Psoas muscle (tissue), 8 donors: ENCODE data around the gene S100A6. TPM values are rescaled to one million over a fixed set of nuclear protein-coding genes. Genes with fewer than 3 reads are reported as not detected.
"Not testable (repeated sequence)": the region's sequence is repeated elsewhere in the genome, so short reads cannot be mapped to it uniquely, and the experiment has no call there.

Experiments
- ATAC-seq, 4 donors: fragments of 200-7000 bp; cut with Tn5 transposase; one replicate each; pipeline ENCODE4 v1.9.1; 2020; ENCODE audit warnings: moderate library complexity in 3 of 4, mild to moderate bottlenecking in 2 of 4
- DNase-seq, 2 donors: peaks; one replicate each; pipeline ENCODE4 v3.0.0-alpha.2; 2020
- H3K27ac ChIP-seq: fragments of 200-600 bp; one replicate; pipeline ENCODE4 v1.8.0; 2022
- H3K27me3 ChIP-seq, 3 donors: fragments of 200-600 bp in 1 of 3; one replicate each; pipeline versions ENCODE4 v1.6.1 to v1.8.0; 2013 to 2022; ENCODE audit warnings: low read length in 2 of 3, mild to moderate bottlenecking in 2 of 3, moderate library complexity in 1 of 3; ENCODE audit not compliant: insufficient read depth in 3 of 3
- H3K36me3 ChIP-seq, 2 donors: fragments of 200-600 bp in 1 of 2; one replicate each; pipeline versions ENCODE4 v1.6.1 to v1.8.0; 2013 to 2022; ENCODE audit warnings: low read depth in 1 of 2, mild to moderate bottlenecking in 1 of 2, moderate library complexity in 1 of 2; ENCODE audit not compliant: insufficient read depth in 1 of 2
- H3K4me1 ChIP-seq: fragments of 200-600 bp; one replicate; pipeline ENCODE4 v1.8.0; 2022
- H3K4me3 ChIP-seq: fragments of 200-600 bp; one replicate; pipeline ENCODE4 v1.8.0; 2022; ENCODE audit warnings: mild to moderate bottlenecking
- H3K9me3 ChIP-seq: fragments of 200-600 bp; one replicate; pipeline ENCODE4 v1.8.0; 2022
- WGBS, 3 donors: extraction: QIAGEN DNeasy Blood & Tissue Kit; methylation state at CpG; one replicate each; pipeline versions ENCODE4 v1.1.6 to v1.1.7; 2013; 5-methylcytosine and 5-hydroxymethylcytosine counted together
- intact Hi-C, 2 donors: fragments of 100-400 bp; cut with DNase I; formaldehyde crosslinking; loops; one replicate each; pipeline versions ENCODE4 v1.11.0 to v1.14.2; 2022
- polyA plus RNA-seq, 3 donors: library from polyadenylated mRNA; stranded (reverse); fragments of 200-250 nt; gene quantifications; one replicate each; pipeline ENCODE4 v1.2.3, GENCODE V29; 2013
- total RNA-seq, 4 donors: library from RNA; stranded (reverse); fragmentation: NEBNext Ultra II Directional in 2 of 4; extraction: Animal tissue kit (Norgen Biotek cat#: 25700) in 2 of 4; gene quantifications; one replicate each; pipeline versions ENCODE4 v1.2.1 to v1.2.4, GENCODE V29; 2021 to 2023
- TF ChIP-seq, protein P1 (sequence below): fragments of 200-600 bp; IDR thresholded peaks from one replicate; pipeline ENCODE4 v1.8.0; 2022; ENCODE audit warnings: antibody characterized with exemption
- donor health status: healthy with polysubstance abuse.
- donor health status: DM: no; HTN: no; CAD: no; lungs with moderate emphysema.
- donor health status: Bipolar disorder and iron deficiency.
- donor health status: healthy.
- donor health status: DM: yes; HTN: yes; CAD: no.
- donor health status: DM: no; HTN: no; CAD: no.
- donor health status: DM: no; HTN: no; CAD: no.
- donor health status: DM: yes; HTN: yes; CAD: no.

Gene S100A6
- total and polyA plus RNA-seq, 7 donors = 78.5 to 506 (median 295) TPM

DNA sequence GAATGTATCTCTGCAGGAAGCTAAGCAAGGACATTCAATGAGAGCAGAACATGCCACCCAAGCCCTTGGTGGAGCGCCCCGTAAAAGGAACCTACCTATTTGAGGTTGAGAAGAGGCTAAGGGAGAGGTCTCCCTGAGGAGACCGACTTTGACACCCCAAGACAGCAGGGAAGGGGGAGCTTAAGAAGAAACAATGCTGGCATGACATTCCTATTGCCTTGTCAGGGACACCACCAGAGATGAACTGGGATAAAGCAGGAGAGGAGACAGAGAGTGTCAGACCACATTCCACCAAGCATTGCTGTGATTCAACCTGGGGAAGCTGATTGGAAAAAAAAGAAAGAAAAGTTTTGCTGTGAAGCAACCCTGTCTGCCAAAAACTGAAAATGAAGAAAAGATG lies 43.1 kb upstream of the S100A6 start:
- no peak overlapping the region for H3K4me3 ChIP-seq
- no peak overlapping the region for H3K27ac ChIP-seq
- H3K9me3 ChIP-seq = no peaks in the 10 kb centered on the region
- TF ChIP-seq, protein P1, sequence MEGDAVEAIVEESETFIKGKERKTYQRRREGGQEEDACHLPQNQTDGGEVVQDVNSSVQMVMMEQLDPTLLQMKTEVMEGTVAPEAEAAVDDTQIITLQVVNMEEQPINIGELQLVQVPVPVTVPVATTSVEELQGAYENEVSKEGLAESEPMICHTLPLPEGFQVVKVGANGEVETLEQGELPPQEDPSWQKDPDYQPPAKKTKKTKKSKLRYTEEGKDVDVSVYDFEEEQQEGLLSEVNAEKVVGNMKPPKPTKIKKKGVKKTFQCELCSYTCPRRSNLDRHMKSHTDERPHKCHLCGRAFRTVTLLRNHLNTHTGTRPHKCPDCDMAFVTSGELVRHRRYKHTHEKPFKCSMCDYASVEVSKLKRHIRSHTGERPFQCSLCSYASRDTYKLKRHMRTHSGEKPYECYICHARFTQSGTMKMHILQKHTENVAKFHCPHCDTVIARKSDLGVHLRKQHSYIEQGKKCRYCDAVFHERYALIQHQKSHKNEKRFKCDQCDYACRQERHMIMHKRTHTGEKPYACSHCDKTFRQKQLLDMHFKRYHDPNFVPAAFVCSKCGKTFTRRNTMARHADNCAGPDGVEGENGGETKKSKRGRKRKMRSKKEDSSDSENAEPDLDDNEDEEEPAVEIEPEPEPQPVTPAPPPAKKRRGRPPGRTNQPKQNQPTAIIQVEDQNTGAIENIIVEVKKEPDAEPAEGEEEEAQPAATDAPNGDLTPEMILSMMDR = no peak
- H3K27me3 ChIP-seq = peaks cover 0 to 7% (median 0%) of the 10 kb centered on the region in 3 donors
- no peaks in the 10 kb centered on the region for H3K4me1 ChIP-seq
- intact Hi-C loops = loop anchor here in 1 of 2 donors (10.0 kb wide), 1 partner anchor 166 kb away; no protein-coding TSS in a partner anchor
- WGBS, 3 donors = 81 to 85% (median 84%) methylated on average over 3 of the region's 3 CpGs
- DNase-seq (no peak), ATAC-seq (no peak)
- no peaks in the 10 kb centered on the region for H3K36me3 ChIP-seq

DNA sequence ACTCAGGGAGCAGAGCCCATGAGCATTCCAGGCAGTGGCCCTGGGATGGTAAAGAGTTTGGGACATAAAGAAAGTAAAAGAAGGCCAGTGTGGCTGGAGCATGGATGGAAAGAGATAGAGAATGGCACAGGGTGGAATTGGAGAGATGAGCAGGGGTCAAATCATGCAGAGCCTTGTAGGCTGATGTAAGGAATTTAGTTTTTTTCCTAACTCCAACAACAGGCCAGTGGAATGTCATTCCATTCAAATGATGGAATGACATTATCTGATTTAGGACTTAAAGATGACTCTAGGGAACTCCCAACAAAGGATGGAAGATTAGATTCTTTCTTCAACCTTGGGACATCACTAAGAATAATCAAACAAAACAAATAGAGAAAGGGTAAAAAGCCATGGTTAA lies 42.7 kb upstream of the S100A6 start:
- Histone ChIP-seq H3K4me3 (no peak overlapping the region), H3K27me3 (peaks cover 0 to 7% (median 0%) of the 10 kb centered on the region in 3 donors), H3K9me3 (no peaks in the 10 kb centered on the region), H3K27ac (no peak overlapping the region), H3K36me3 (no peaks in the 10 kb centered on the region), H3K4me1 (no peaks in the 10 kb centered on the region)
- no peak for ATAC-seq
- intact Hi-C loops = loop anchor here in 1 of 2 donors (10.0 kb wide), 1 partner anchor 166 kb away; no protein-coding TSS in a partner anchor
- DNase-seq = no peak
- TF ChIP-seq, protein P1 = no peak

DNA sequence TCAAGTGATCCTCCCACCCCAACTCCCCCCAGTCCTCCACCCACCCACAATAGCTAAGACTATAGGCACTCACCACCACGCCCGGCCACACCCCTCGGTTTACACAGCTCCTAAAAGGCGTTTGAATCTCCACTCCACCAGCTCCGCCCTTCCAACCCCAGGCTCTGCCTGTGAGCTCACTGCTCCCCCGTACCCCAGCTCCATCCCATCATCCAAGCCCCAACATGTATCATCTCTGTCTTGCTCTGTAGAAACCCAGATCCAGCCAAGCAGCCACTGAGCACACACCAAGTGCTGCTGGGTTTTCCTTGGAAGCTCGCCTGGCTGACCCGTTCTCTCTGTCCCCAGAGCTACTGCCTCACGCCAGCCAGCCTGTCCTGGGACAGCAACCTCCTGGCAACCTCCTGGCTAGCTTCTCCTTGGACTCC lies 41.8 kb upstream of the S100A6 start:
- DNase-seq (no peak), ATAC-seq (no peak)
- intact Hi-C loops = loop anchor here in 1 of 2 donors (10.0 kb wide), 1 partner anchor 167 kb away; no protein-coding TSS in a partner anchor
- TF ChIP-seq, protein P1 = no peak
- H3K4me3 ChIP-seq = no peak overlapping the region
- H3K36me3 ChIP-seq = no peaks in the 10 kb centered on the region
- H3K27me3 ChIP-seq = peaks cover 0 to 7% (median 0%) of the 10 kb centered on the region in 3 donors
- H3K4me1 ChIP-seq = peaks cover 5% of the 10 kb centered on the region
- no peaks in the 10 kb centered on the region for H3K9me3 ChIP-seq
- WGBS, 3 donors = 40 to 67% (median 48%) methylated on average over 9 of the region's 9 CpGs
- no peak overlapping the region for H3K27ac ChIP-seq

DNA sequence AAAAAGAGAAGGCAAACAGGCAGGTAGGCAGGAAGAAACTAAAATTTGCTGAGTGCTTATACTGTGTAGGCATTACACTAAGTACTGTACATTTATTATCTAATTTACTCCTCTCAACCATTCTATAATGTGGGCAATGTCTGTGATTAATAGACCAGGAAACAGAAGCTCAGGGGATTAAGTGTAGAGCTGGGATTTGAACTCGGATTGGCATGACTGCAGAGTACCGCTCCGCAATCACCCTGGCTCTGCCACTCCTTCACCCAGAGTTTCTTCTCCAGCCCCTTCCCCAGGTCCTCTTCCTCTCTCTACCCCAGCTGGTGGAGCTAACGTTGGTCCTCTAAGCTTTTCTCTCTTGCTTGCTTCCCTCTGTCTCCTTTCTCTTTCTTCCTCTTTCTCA lies 41.3 kb upstream of the S100A6 start:
- intact Hi-C loops = loop anchor here in 1 of 2 donors (10.0 kb wide), 1 partner anchor 168 kb away; no protein-coding TSS in a partner anchor
- WGBS, 3 donors = 63 to 68% (median 65%) methylated on average over 4 of the region's 4 CpGs
- ATAC-seq (no peak), DNase-seq (no peak)
- TF ChIP-seq, protein P1 = no peak
- no peaks in the 10 kb centered on the region for H3K36me3 ChIP-seq
- H3K4me3 ChIP-seq = no peak overlapping the region
- H3K4me1 ChIP-seq = peaks cover 10% of the 10 kb centered on the region
- H3K27me3 ChIP-seq = peaks cover 0 to 7% (median 0%) of the 10 kb centered on the region in 3 donors
- no peaks in the 10 kb centered on the region for H3K9me3 ChIP-seq
- H3K27ac ChIP-seq = no peak overlapping the region

DNA sequence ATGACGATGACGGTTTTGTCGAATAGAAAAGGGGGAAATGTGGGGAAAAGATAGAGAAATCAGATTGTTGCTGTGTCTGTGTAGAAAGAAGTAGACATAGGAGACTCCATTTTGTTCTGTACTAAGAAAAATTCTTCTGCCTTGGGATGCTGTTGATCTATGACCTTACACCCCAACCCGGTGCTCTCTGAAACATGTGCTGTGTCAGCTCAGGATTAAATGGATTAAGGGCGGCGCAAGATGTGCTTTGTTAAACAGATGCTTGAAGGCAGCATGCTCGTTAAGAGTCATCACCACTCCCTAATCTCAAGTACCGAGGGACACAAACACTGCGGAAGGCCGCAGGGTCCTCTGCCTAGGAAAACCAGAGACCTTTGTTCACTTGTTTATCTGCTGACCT lies 39.7 kb upstream of the S100A6 start:
- H3K4me3 ChIP-seq, H3K9me3 ChIP-seq, H3K27me3 ChIP-seq, H3K36me3 ChIP-seq, DNase-seq, ATAC-seq, H3K27ac ChIP-seq: not testable (repeated sequence)
- WGBS, 3 donors = 72 to 88% (median 81%) methylated on average over 9 to 10 of the region's 10 CpGs
- intact Hi-C loops = loop anchor here in 1 of 2 donors (10.0 kb wide), 1 partner anchor 169 kb away; no protein-coding TSS in a partner anchor
- H3K4me1 ChIP-seq = peaks cover 14% of the 10 kb centered on the region

DNA sequence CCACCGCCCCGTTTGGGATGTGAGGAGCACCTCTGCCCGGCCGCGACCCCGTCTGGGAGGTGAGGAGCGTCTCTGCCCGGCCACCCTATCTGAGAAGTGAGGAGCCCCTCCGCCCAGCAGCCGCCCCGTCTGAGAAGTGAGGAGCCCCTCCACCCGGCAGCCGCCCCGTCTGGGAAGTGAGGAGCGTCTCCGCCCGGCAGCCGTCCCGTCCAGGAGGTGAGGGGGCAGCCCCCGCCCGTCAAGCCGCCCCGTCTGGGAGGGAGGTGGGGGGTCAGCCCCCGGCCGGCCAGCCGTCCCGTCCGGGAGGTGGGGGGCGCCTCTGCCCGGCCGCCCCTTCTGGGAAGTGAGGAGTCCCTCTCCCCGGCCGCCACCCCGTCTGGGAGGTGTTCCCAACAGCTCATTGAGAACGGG lies 39.3 kb upstream of the S100A6 start:
- H3K36me3 ChIP-seq, H3K9me3 ChIP-seq, H3K4me3 ChIP-seq, H3K27me3 ChIP-seq, H3K27ac ChIP-seq, DNase-seq, ATAC-seq: not testable (repeated sequence)
- intact Hi-C loops = loop anchor here in 1 of 2 donors (10.0 kb wide), 1 partner anchor 170 kb away; no protein-coding TSS in a partner anchor
- 93 to 96% (median 96%) methylated on average over 20 to 35 of the region's 35 CpGs for WGBS, 3 donors
- peaks cover 14% of the 10 kb centered on the region for H3K4me1 ChIP-seq
